HL-60 (cell line): ENCODE data around the gene PCDH15.

Source experiments
- DNase-seq, 2 experiments: peaks; one replicate each; pipeline ENCODE4 v3.0.0-alpha.2; 2010 to 2020; ENCODE audit warnings: low read depth in 1 of 2, low spot score in 1 of 2
- H3K27ac ChIP-seq: fragments of 250-450 bp; sonication (Bioruptor Pico); replicated peaks from 2 replicates; pipeline ENCODE4 v1.5.1; 2020; ENCODE audit warnings: mild to moderate bottlenecking, moderate library complexity
- H3K27me3 ChIP-seq: fragments of 250-450 bp; sonication (Bioruptor Pico); 2 replicates; pipeline ENCODE4 v1.5.1; 2021; ENCODE audit warnings: mild to moderate bottlenecking, moderate library complexity; ENCODE audit not compliant: insufficient read depth, poor library complexity, severe bottlenecking
- H3K4me3 ChIP-seq: replicated peaks from 2 replicates; pipeline ENCODE4 v1.5.1; 2011; ENCODE audit warnings: mild to moderate bottlenecking, control low read depth, low read length; ENCODE audit not compliant: insufficient read depth
- CTCF ChIP-seq: IDR thresholded peaks from one replicate; pipeline ENCODE4 v1.5.1; 2011; ENCODE audit warnings: low read length, control low read depth, inconsistent platforms; ENCODE audit not compliant: insufficient read depth
- GABPA ChIP-seq: IDR thresholded peaks from 2 replicates; pipeline ENCODE4 v1.6.1; 2012; ENCODE audit warnings: low read depth
- POLR2AphosphoS5 ChIP-seq: IDR thresholded peaks from 2 replicates; pipeline ENCODE4 v1.6.1; 2012; ENCODE audit warnings: low read depth
- REST ChIP-seq: IDR thresholded peaks from 2 replicates; pipeline ENCODE4 v1.6.1; 2012; ENCODE audit warnings: low read depth; ENCODE audit not compliant: insufficient replicate concordance
- SPI1 ChIP-seq: IDR thresholded peaks from 2 replicates; pipeline ENCODE4 v1.6.1; 2012; ENCODE audit warnings: low read depth, mild to moderate bottlenecking, borderline replicate concordance

Gene PCDH15

GRCh38 chr10:54728511-54728910 is 72.5 kb downstream of the PCDH15 start:
- Histone ChIP-seq H3K27me3 (no peaks in the 10 kb centered on the region), H3K27ac (no peak overlapping the region), H3K4me3 (no peak overlapping the region)
- TF ChIP-seq SPI1 (no peak), POLR2AphosphoS5 (no peak), GABPA (no peak), CTCF (no peak), REST (no peak)
- no peak for DNase-seq

- DNase-seq = no peak
- no peaks in the 10 kb centered on the region for H3K27me3 ChIP-seq
- no peak for TF ChIP-seq POLR2AphosphoS5
- no peak for TF ChIP-seq REST
- TF ChIP-seq SPI1 = no peak
- TF ChIP-seq CTCF = no peak
- TF ChIP-seq GABPA = no peak
- H3K27ac ChIP-seq = no peak overlapping the region
- no peak overlapping the region for H3K4me3 ChIP-seq
These were observed 79.0 kb downstream of the PCDH15 start for GRCh38 chr10:54722075-54722474.

GRCh38 chr10:54710918-54711317 is 90.1 kb downstream of the PCDH15 start:
- DNase-seq = no peak

More at GRCh38 chr10:54710918-54711317, 90.1 kb downstream of the PCDH15 start:
- Histone ChIP-seq H3K27ac (no peak overlapping the region), H3K27me3 (no peaks in the 10 kb centered on the region), H3K4me3 (no peak overlapping the region)
- TF ChIP-seq REST = no peak
- TF ChIP-seq SPI1 = no peak
- no peak for TF ChIP-seq GABPA
- TF ChIP-seq CTCF = no peak
- TF ChIP-seq POLR2AphosphoS5 = no peak
